HG03025 (cell line): ENCODE measurements around the gene CBS.
A peak's percentile ranks its signal among the peaks of the same experiment; 100 is the strongest.
"Not testable (repeated sequence)": the region's sequence is repeated elsewhere in the genome, so short reads cannot be mapped to it uniquely, and the experiment has no call there.

Source experiments
- ATAC-seq: cut with Tn5 transposase; IDR thresholded peaks from one replicate; pipeline ENCODE4 v1.9.1; 2021; ENCODE audit warnings: mild to moderate bottlenecking, moderate library complexity; ENCODE audit not compliant: unreplicated experiment, low FRiP score

Gene CBS

DNA sequence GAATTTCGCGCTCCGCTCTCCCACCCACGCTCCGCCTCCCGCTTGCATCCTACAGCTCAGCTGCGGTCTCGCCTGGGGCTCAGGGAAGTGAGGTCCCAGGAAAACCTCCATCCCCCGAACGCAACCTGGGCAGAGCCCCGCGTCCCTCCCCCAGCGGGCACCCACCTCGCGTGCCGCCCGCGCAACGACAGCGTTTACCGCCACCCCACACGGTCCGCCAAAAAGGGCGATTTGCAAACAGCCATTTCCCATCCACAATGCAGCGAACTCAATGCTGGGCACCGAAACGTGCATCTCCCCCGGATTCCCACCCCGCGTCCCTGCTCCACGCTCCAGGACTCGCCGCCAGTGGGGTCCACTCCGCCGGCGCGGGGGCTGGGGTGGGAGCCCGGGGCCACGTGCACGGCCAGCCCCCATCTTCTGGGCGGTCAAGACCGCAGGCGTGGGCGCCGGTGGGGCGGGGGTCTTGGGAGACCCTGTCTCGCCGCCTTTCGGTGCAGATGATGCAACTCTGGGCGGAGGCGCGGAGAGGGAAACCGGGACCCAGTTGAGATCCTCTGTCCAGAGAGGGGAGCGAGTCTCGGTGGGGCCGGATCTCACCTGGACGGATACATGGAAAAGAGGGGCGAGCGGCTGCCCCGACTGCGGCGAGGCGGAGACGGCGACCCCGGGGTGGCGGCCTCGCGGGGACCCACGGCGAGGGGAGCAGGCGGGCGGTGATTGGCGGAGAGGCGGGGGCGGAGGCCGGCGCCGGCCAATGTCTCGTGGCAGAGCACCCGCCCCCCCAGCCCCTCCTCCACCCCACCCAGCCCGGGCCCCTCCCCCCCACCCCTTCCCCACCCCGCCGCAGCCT, at the start of gene CBS:
TSS of gene CBS (minus strand) at position 666 of the 853 bp plus-strand sequence. CDS start 3,642 bp downstream, outside the sequence.
- not testable (repeated sequence) for ATAC-seq

DNA sequence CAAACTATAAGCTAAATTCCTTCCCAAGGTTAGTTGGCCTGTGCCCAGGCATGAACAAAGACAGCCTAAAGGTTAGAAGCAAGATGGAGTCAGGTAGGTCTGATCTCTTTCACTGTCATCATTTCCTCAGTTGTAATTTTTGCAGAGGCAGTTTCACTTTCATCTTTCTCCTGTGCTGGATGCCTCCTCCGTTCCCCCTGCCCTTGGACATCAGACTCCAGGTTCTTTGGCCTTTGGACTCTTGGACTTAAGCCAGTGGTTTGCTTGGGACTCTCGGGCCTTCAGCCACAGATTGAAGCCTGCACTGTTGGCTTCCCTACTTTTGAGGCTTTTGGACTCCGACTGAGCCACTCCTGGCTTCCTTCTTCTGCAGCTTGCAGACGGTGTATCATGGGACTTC, 40.3 kb upstream of the CBS start:
- ATAC-seq: not testable (repeated sequence)

DNA sequence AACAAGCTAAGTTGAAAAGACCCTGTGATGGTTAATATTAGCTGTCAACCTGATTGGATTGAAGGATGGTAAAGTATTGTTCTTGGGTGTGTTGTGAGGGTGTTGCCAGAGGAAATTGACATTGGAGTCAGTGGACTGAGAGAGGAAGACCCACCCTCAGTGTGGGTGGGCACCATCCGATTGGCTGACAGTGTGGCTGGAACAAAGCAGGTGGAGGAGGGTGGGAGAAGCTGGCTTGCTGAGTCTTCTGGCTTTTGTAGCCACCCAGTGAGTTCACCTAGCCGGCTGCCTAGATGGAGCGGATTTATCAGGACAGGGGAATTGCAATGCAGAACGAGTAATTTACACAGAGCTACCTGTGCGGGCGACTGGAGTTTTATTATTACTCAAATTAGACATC, 38.8 kb upstream of the CBS start:
- not testable (repeated sequence) for ATAC-seq

DNA sequence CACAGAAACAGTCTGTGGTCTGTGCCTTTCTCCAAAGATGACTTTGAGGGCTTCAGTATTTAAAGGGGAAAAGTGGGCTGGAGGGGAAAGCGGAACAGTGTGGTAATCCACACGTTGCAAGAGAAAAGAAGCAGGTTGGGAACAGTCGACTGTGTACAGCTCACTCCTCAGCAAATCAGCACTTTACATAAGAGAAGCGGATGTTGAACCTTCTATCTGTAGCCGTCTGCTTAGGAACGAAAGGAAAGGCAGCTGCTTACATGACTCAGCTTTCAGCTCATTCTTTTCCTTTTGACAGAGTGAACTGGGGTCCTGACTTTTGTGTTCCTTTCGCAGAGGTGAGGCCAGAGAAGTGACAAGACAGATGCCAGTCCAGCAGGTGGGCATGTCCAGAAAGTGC, 33.4 kb upstream of the CBS start:
- ATAC-seq: not testable (repeated sequence)

DNA sequence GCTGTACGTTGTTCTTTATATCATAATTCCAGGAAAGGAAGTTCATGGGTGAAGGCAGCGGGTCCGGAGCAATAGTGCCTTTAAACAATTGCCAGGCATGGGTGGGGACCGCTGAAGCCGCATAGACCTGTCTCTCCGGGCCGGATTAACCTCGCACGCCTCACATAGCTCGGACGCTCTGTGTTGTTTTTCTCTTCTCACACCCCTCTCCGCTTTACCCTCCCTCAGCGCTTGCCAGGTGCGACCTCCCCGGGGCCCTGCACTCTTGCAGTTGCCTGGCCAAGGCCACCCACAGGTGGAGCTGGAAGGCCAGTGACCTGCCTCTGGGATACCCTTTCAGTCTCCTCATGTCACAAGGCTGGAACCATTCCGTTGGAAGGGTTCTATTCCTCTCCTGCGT, 32.5 kb upstream of the CBS start:
- ATAC-seq: not testable (repeated sequence)

DNA sequence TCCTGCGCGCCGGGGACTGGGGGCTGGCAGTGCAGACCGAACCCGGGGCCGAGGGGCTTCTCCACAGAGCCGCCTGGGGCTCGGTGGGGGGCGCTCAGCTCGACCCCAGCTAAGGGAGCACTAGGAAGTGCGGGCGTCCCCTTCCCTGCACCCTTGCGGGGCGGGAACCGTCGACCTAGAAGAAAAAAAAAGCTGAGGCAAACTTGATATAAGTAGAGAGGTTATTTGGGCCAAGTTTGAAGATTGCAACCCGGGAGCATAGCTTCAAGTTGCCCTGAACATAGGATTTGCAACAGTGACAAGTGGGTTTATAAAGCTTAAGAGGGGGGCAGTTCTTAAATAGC, 32.1 kb upstream of the CBS start:
- not testable (repeated sequence) for ATAC-seq

DNA sequence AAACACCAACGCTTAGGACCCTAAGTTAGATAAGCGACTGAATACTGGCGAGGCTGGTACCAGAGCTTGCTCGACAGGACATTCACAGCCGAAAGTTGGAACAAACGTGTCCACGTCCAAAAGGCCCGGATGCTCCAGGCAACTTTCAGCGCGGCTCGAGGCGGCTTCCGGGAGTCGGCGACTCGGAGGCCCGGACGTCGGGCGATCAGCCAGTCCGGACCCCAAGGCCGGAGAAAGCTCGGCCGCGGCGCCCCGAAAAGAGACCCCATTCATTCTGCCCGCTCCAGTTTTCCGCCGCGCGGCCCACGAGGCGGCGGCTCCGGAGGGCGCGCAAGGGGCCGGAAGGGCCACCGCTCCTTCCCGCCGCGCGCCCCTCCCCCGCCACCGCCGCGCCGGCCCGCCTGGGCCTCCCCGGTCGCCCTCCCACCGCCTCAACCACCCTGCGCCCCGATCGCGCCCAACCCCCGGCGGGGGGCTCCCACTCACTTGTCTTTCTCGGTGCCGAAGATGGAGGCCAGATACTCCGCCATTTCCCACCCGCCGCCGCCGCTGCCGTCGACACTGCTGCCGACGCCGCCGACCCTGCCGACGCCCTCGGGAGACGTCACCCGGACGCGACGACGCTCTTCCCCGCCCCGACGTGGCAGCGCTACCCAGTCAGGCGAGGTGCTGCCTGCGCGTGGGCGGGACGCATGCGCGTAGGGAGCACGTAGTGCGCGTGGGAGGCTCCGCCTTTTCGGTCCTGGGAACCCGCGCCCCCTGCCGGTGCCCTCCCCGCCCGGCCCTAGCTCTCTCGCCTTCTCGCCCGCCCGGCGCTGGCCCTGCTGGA, 31.5 kb upstream of the CBS start, which contains the start of gene U2AF1:
TSS of gene U2AF1 (minus strand) at position 606 of the 829 bp plus-strand sequence. CDS start at position 530, 76 bp downstream.
- peak; percentile 72 for ATAC-seq

DNA sequence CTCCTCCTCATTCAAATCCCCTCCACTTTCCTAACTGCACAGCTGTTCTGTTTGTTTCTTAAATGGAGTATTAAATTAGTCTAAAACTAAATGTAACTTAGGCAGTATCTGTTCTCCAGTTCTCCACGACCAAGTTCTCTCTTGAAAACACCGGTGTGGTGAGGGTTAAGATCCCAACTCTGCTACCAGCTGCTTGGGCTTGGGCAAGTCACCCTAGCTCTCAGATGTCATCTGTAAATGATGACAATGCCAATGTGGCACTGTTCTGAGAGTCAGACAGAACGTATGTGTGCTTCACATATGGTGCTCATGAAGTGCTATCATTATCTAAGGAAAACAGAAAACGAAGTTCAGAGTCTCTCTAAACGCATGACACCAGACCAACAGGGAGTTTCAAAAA, 29.0 kb upstream of the CBS start:
- ATAC-seq: not testable (repeated sequence)

DNA sequence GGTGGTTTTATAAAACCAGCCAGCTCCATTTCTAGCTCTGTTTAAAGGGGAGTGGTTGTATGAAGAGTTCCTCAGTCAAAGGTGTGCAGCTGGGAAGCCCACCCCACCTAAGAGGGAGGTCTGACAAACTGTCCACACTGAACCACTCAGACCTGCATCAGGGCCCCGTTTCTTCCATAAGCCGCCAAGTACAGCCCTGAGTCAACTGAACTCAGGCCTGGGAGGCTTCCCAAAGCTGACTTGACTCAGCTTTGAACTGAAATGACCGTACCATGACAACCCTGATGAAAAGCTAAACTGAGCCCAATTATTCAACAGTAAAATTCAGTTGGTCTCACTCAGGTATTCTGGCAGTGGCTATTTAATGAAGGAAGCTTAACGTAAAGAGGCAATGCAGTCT, 26.6 kb upstream of the CBS start:
- ATAC-seq: not testable (repeated sequence)

DNA sequence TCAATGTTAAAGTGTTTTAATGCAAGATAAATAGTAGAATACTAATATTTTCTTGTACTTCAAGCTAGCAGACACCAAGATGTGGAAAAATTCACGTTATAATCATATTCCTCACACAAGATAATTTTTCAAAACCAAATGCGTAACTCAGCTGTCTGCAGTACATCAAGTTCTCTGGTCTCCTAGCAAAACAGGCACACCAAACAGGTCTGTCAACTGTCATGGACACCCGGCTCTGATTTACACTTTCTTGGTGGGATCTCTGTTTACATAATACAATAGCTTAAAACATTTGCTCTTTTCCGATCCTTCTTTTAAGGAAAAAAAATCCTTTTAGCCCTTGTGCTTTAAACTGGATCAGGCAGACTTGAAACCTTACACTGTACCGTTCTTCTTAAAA, 26.0 kb upstream of the CBS start:
- not testable (repeated sequence) for ATAC-seq

DNA sequence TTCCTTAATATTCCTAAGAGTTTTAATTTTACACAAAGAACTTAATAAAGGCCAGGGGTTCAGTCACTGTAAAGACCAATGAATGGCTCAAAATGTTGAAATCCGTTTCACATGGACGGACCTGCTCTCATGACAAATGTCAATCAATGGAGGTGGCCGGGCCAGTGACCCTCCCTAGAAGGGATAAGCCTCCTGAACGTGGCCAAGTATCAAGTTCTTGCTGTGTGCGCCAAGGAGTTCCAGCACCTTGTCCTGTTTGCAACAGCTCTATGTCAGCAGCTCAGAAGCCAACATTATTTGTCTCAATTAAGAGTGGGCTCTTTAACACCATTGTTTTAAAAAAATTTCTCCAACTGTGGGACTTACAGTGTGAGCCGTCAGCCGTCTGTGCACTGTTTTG, 25.4 kb upstream of the CBS start:
- ATAC-seq: not testable (repeated sequence)

DNA sequence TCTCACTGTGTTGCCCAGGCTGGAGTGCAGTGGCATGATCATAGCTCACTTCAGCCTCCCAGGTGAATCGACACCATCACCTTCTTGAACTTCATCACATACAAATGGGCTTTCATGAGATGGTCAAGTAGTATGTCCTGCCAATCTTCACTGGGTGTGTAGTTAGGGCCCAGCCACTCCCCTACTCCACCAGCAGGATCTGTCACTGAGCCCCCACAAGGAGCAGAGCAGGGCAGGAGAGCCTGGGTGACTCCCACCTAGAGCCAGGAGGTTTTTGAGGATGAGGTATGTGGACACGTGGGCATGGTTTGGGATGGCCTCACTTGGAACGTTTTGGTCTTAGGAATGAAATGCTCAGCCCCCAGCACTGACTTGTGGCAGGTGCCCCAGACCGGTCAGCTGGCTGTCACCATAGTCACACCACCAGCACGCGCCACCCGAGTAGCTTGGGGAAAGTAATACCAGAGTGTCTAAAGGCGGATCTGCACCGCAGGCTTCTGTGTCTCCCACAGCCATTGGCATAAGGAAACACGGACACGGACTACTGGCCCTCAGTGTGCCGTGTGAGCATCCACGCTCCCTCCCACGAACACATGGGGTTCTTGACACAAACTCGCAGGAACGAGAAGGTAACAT, 16.5 kb upstream of the CBS start:
- not testable (repeated sequence) for ATAC-seq

DNA sequence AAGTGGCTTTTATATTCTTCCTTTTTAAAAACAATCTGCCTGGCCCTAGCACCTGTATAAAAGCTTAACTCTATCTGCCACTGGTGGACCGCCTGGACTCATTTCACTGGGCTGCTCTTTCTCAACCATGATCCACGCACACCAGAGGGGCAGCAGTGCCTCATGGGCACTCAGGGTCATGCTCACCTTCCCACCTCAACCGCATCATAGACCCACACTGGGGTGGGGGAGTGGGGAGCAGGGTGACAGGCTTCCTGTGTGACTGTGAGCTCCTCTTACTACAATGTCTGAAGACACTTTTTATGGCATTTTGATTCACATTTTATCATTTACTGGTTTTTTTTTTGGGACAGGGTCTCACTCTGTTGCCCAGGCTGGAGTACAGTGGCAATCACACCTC, 15.3 kb upstream of the CBS start:
- ATAC-seq: not testable (repeated sequence)

DNA sequence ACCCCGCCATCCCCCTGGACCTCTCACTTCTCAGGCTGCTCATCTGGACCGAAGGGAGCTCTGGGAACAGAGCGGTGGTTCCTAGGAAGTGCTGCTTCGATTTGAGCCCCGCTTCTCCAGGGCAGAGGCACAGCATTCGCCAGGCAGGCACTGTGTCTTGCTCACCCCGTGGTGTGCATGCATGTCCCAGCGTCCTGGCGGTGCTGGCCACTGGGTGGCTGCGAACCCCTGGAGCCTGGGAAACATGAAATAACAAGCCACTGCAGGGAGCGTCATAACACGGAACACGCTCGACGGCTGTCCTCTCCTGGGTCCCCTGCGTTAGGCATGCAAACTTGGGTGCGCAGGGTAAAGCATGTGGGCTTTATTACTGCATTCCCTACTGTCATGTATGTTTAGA, 13.8 kb upstream of the CBS start:
- not testable (repeated sequence) for ATAC-seq

DNA sequence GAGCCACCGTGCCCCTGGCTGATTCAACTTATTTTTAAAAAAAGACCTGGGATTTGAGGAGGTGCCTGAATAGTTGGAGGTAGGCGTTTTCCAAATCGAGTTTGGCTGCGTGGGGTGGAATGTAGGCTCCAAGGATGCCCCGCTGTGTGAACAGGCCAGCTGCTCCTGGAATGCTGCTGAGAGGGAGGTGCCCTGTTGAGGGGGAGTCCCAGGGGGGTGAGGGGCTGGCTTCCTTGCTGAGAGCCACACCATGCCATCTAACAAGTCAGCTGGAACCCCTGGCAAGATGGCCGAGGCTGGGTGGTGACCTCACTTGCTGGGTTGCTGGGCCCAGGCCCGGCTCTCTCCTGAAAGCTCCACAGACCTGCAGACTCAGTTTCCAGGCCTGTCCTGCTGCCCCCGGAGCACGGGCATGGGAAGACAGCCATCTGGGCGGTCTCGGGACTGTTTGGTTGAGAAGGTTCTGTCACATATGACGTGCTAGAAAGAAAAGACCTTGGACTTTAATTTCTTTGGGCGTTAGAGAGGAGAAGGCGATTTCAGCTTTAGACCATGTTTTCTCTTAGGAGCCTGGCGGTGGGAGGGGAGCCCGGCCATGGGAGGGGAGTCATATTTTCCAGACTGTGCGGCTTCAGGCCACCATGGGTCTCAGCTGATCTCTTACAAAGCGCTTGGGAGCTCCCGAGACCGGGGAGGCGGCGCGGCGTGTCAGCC, 7.1 kb upstream of the CBS start:
- ATAC-seq: not testable (repeated sequence)

DNA sequence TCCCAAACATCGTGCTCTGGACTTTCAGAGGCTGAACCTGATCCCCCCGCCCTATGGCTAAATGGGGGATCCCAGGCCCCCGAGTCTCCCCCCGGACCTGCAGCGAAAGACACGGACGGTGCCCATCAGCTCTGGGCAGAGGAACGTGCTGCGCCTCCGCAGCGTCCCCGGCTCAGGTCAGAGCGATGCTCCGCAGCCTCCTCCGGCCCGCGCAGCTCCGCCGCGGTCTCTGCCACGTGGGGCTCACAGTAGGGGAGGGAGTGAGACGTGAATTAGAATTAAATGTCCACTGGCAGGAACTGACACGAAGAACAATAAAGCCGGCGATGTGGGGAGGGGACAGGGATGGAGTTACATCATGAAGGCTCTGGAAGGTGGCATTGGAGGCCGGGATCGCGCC, 1.0 kb upstream of the CBS start:
- ATAC-seq: not testable (repeated sequence)

DNA sequence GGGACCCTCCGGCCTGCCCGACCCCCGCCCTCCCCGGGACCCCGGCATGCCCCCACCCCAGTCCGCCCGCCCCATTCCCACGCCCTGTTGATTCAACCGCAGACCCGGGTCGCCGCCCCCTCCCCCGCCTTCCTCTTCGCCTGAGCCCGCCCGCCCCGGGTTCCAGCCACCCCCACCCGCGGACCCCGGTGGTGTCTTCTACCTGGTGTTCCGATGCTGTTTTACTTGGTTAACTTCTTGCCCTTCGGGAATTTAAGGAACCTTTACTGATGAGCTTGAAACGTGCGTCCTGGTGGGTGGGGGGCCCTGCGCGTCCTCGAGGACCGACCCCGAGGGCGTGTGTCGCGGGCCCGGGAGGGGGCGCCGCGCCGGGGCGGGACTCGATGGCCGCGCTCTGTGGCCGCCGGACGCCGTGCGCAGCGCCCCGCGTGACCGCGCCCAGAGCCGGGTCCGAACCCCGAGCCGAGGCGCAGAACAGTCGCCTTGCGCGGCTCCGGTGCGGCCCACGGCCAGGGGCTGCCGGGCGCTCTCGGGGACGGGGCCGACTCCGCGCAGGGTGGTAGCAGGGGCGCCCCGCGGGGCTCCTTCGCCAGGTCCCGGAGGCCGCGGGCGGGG, 495 bp upstream of the CBS start:
- not testable (repeated sequence) for ATAC-seq

DNA sequence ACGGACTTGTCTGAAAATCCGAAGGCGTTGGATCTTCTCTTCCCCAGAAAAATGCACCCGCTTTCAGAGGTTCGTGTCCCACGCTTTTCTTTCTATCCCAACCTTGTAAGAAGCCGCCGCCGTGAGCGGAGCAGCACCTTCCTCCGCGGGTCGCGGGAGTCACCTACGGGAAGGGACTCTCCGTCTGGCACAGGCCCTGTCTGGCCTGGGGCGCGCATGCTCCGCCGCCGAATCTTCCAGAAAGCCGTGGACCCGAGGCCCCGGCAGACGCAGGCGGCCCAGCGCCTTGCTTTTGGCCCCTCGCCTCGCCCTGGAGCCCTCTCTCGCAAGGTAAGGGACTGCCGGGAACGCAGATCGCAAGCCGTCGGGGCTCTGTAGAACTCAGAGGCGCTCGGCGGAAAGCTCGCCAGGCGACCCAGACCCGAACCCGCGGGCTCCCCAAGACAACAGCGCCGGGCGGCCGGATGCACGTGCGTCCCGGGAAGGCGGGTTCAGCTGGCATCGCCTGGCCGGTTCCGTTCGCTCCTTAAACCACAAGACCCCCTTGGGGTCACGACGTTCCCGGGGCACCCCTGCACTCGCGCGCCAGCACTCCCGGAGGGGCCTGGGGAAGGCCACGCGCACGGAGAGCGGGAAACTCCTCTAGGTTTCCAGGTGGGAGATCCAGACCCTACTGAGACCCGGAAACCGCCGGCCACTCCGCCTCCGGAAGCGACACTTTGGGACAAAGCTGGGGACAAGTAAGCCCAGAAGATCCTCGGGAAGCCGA, 1.1 kb downstream of the CBS start:
- not testable (repeated sequence) for ATAC-seq

DNA sequence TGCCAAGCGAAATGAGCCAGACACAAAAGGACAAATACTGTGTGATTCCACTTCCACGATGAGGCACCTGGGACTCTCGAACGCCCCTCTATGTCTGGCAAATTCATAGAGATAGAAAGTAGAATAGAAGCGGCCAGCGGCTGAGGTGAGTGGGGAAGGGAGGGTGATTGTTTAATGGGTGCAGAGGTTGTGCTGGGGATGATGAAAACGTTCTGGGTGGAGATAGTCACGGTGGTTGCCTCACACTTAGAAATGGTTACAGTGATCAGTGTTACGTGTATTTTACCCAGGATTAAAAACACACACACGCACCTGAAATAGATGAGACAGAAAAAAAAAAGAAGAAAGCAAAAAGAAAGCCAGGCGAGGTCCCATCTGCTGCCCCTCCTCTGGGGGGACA, 2.9 kb downstream of the CBS start:
- not testable (repeated sequence) for ATAC-seq
